DOHH2 (cell line): ENCODE measurements around the gene KLHL28.

Experiments
- H3F3A ChIP-seq: fragments of 200-600 bp; sonication (generic), shearing (Covaris generic); 2 replicates; pipeline ENCODE4 v1.6.0; 2016; ENCODE audit warnings: antibody characterized with exemption, mild to moderate bottlenecking; ENCODE audit not compliant: control insufficient read depth, insufficient read depth
- H3K27ac ChIP-seq: fragments of 200-600 bp; sonication (generic); 2 replicates; pipeline ENCODE4 v1.5.1; 2014; ENCODE audit warnings: low read depth, mild to moderate bottlenecking, low read length, moderate library complexity
- H3K27me3 ChIP-seq: fragments of 200-600 bp; sonication (generic); 2 replicates; pipeline ENCODE4 v1.6.1; 2014; ENCODE audit warnings: mild to moderate bottlenecking, low read length, mixed read lengths; ENCODE audit not compliant: control insufficient read depth
- H3K36me3 ChIP-seq: fragments of 200-600 bp; sonication (generic); 2 replicates; pipeline ENCODE4 v1.6.1; 2014; ENCODE audit warnings: mild to moderate bottlenecking, low read length, moderate library complexity, mixed read lengths; ENCODE audit not compliant: control insufficient read depth
- H3K4me1 ChIP-seq: fragments of 200-600 bp; sonication (generic); 2 replicates; pipeline ENCODE4 v1.6.1; 2014; ENCODE audit warnings: mild to moderate bottlenecking, low read length, mixed read lengths; ENCODE audit not compliant: control insufficient read depth
- H3K4me2 ChIP-seq: fragments of 200-600 bp; sonication (generic); 2 replicates; pipeline ENCODE4 v1.6.0; 2014; ENCODE audit warnings: mild to moderate bottlenecking, low read length, moderate library complexity
- H3K4me3 ChIP-seq: fragments of 200-600 bp; sonication (generic); 2 replicates; pipeline ENCODE4 v1.5.1; 2014; ENCODE audit warnings: mild to moderate bottlenecking, low read length, mixed read lengths
- H3K79me2 ChIP-seq: fragments of 200-600 bp; sonication (generic); 2 replicates; pipeline ENCODE4 v1.6.1; 2014; ENCODE audit warnings: mild to moderate bottlenecking, low read length, mixed read lengths; ENCODE audit not compliant: control insufficient read depth
- H3K9me2 ChIP-seq: fragments of 200-600 bp; sonication (generic); replicated peaks from 2 replicates; pipeline ENCODE4 v1.6.1; 2014; ENCODE audit warnings: mild to moderate bottlenecking, low read length, mixed read lengths; ENCODE audit not compliant: control insufficient read depth
- H3K9me3 ChIP-seq: fragments of 200-600 bp; sonication (generic); 2 replicates; pipeline ENCODE4 v1.6.1; 2014; ENCODE audit warnings: antibody characterized with exemption, low read length, mixed read lengths; ENCODE audit not compliant: control insufficient read depth, insufficient read depth
- H4K20me1 ChIP-seq: fragments of 200-600 bp; sonication (generic); 2 replicates; pipeline ENCODE4 v1.6.0; 2014; ENCODE audit warnings: low read depth, mild to moderate bottlenecking, antibody characterized with exemption, low read length, moderate library complexity; ENCODE audit not compliant: control insufficient read depth, insufficient read depth
- CTCF ChIP-seq: fragments of 200-600 bp; sonication (generic); IDR thresholded peaks from one replicate; pipeline ENCODE4 v1.5.1; 2014; ENCODE audit warnings: antibody characterized with exemption, mild to moderate bottlenecking, low read depth, low read length; ENCODE audit not compliant: poor library complexity, severe bottlenecking
- EZH2phosphoT487 ChIP-seq: fragments of 200-600 bp; sonication (generic); IDR thresholded peaks from 2 replicates; pipeline ENCODE4 v1.6.1; 2017; ENCODE audit warnings: borderline replicate concordance, mild to moderate bottlenecking, antibody characterized with exemption, low read length, moderate library complexity, mixed read lengths

KLHL28 gene

GRCh38 chr14:44988694-44989093, 26.9 kb upstream of the KLHL28 start:
- peaks cover 8% of the 10 kb centered on the region; the same call in 1 of the 2 replicates for H3K4me1 ChIP-seq
- H3K27ac ChIP-seq = no peak overlapping the region
- H3K79me2 ChIP-seq = peaks cover 19% of the 10 kb centered on the region

GRCh38 chr14:44982594-44982993, 20.8 kb upstream of the KLHL28 start:
- no peaks in the 10 kb centered on the region for H4K20me1 ChIP-seq
- no peaks in the 10 kb centered on the region for H3K36me3 ChIP-seq
- H3K27me3 ChIP-seq = no peaks in the 10 kb centered on the region
- no peak overlapping the region for H3K27ac ChIP-seq
- 0 out of 2 replicates have a peak, but pooled peaks cover 2% of the 10 kb centered on the region for H3F3A ChIP-seq
- H3K4me2 ChIP-seq = no peak overlapping the region
- H3K4me3 ChIP-seq = no peak overlapping the region
- H3K9me3 ChIP-seq = no peaks in the 10 kb centered on the region
- peaks cover 4% of the 10 kb centered on the region for H3K4me1 ChIP-seq
- H3K9me2 ChIP-seq = no peaks in the 10 kb centered on the region
- TF ChIP-seq EZH2phosphoT487 = no peak
- no peak for TF ChIP-seq CTCF
- peaks cover 53% of the 10 kb centered on the region for H3K79me2 ChIP-seq

More at GRCh38 chr14:44988694-44989093, 26.9 kb upstream of the KLHL28 start:
- H3F3A ChIP-seq = no peaks in the 10 kb centered on the region
- no peak overlapping the region for H3K4me2 ChIP-seq
- H3K4me3 ChIP-seq = no peak overlapping the region
- H3K9me2 ChIP-seq = no peaks in the 10 kb centered on the region
- TF ChIP-seq CTCF = no peak
- no peak for TF ChIP-seq EZH2phosphoT487
- no peaks in the 10 kb centered on the region for H4K20me1 ChIP-seq
- H3K36me3 ChIP-seq = no peaks in the 10 kb centered on the region
- no peaks in the 10 kb centered on the region for H3K27me3 ChIP-seq
- no peaks in the 10 kb centered on the region for H3K9me3 ChIP-seq

GRCh38 chr14:44981198-44981597, 19.5 kb upstream of the KLHL28 start:
- Histone ChIP-seq H3K27me3 (no peaks in the 10 kb centered on the region), H3K4me2 (no peak overlapping the region), H3K9me3 (no peaks in the 10 kb centered on the region), H3K36me3 (no peaks in the 10 kb centered on the region), H3K79me2 (peaks cover 59% of the 10 kb centered on the region), H3F3A (0 out of 2 replicates have a peak, but pooled peaks cover 2% of the 10 kb centered on the region), H3K27ac (no peak overlapping the region), H3K4me3 (no peak overlapping the region), H3K4me1 (peaks cover 4% of the 10 kb centered on the region), H4K20me1 (no peaks in the 10 kb centered on the region), H3K9me2 (no peaks in the 10 kb centered on the region)
- TF ChIP-seq CTCF (no peak), EZH2phosphoT487 (no peak)
